Activated CD4-positive, alpha-beta T cell treated with anti-CD3 and anti-CD28 coated beads, Interleukin-2, amount 50 U/mL, for 24 hours (primary cell): Measurements from ENCODE around the gene ARMS2.

Experiments used
- DNase-seq, 2 donors: peaks; one replicate each; pipeline ENCODE4 v3.0.0-alpha.2; 2020; ENCODE audit warnings: low read depth in 1 of 2, low spot score in 1 of 2

Gene ARMS2

GRCh38 chr10:122454603-122455080 lies at the start of gene ARMS2:
TSS of gene ARMS2 (plus strand) at chr10:122454653. CDS start at chr10:122454728, 75 bp downstream.
- no peak for DNase-seq

GRCh38 chr10:122407375-122408125 lies 46.9 kb upstream of the ARMS2 start:
- peak in 1 of 2 donors; percentile 48 for DNase-seq

DNA sequence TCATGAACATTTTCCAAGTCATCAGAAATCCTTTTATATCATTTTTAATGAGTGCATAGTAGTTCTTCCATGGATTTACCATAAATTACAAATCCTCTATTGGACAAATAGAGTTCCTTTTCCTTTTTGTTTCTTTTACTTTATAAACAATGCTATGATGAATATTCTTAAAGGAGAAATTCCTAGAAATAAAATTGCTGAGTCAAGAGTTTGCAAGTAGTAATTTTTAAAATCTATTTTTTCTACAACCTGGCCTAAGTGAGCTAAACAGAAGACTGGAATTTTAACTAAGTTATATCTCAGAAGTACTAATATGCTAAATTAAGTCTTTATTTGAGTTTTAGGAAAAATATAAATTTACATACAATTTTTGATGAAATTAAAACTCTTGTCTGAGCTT lies 41.1 kb upstream of the ARMS2 start:
- no peak for DNase-seq

DNA sequence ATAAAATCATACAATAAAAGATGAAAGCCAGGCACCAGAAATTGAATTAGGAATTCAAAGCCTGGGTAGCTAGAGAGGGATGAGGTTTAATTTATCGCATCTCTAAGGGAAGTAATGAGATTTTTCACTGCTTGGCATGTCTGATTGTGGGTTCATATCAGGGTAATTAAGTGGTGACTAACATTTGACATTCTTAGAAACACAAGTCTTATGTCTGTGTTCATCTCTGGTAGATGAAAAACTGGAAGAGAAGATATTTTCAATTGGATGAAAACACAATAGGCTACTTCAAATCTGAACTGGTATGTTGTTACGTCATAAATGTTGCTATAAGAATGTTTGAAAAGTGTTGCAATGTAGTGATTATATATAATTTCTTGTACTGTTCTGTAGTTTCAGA lies 36.8 kb upstream of the ARMS2 start:
- no peak for DNase-seq

- DNase-seq, result no peak
Measured at GRCh38 chr10:122419016-122419415, 35.4 kb upstream of the ARMS2 start.

DNA sequence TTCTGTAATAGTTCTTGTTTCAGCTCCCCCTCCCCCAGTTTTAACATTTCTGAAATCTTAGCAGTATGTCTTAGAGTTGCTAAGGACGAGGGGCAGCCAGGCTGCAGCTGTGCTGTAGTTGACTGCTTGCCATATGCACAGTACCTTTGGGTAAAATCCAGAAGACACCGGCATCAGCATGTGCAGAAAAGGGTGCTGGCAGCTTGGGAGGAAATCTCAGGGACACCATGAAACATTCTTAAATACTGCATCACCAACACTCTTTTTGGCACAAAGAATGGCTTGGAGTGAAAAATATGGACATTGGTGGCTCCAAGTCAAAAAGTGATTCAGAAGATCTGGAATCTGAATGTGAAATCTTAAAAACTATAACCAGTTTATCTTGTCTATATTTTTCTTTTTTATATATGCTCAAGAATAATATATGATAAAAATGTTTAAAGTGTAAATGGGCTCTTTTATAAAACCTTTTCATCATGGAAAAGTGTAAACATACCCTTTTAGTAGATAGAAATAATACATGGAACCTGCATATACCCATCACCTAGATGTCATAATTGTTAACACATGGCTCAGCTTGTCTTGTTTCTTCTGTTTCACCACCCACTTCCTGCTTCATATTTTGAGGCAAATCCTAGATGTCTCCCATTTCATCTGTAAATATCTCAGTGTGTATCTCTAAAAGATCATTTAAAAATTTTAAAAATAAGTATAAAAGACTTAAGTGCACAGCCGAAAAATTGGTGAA lies 34.4 kb upstream of the ARMS2 start:
- DNase-seq, result no peak

- no peak for DNase-seq
Measured at GRCh38 chr10:122420624-122421007, 33.8 kb upstream of the ARMS2 start.

- no peak for DNase-seq
Measured at GRCh38 chr10:122421054-122421625, 33.3 kb upstream of the ARMS2 start.

DNA sequence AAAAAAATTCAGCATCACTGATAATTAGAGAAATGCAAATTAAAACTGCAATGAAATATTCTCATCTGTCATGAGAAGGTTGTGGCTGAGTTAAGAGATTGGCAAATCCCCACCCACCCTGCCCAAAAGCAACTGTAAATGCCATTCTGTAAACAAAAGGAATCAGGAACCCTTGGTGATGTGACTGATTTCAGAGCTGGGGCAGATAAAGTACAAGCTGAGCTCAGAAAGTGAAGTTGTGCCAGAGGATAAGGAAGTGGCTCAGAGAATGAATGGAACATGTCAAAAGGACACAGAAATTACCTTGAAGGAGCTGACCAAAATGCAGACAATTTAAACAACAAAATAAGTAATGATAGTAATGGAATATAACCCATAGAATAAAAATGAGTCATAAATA lies 32.7 kb upstream of the ARMS2 start:
- no peak for DNase-seq

DNA sequence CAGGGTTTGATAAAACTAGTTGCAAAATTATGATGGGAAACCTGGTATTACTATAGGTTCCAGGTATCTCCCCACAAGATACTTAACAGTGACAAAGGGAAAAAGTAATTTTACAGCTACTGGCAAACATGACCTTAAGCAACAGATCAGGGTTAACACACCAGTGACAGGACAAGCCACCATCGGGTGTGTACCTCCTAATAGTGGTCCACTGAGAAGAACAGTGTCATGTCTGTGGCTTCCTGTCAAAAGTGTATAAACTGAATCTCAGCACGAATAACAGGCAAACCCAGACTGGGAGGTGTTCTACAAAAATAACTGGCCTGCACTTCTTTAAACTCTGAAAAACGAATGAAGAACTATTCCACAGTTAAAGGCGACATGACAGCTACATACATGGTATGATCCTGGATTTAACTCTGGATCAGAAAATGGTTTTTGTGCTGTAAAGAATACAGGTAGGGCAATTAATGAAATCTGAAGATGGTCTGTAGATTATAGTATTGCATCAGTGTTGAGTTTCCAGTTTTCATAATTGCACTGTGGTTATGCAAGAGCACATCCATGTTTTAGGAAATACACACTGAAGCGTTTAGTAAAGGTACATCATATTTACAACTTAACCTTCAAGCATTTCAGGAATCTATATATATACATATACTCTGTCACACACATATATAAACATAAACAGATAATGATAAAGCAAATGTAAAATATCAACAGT lies 32.0 kb upstream of the ARMS2 start:
- no peak for DNase-seq

- no peak for DNase-seq
Measured at GRCh38 chr10:122424059-122424458, 30.4 kb upstream of the ARMS2 start.

DNA sequence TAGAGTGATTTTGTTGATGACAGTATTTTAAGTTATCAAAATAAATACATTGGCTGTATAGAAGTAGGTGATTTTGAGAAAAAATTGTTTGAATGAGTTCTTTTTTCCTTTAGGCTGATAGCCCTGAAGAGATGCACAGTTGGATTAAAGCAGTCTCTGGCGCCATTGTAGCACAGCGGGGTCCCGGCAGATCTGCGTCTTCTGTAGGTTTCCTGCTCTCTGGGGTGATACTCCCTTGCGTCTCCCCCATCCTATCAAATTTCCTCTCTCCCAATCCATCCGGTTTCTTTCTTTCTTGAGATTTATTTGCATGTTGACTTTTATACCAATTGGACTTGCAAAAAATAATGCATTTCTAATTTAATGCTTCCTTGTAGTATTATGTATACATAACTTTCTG lies 27.6 kb upstream of the ARMS2 start:
- no peak for DNase-seq

DNA sequence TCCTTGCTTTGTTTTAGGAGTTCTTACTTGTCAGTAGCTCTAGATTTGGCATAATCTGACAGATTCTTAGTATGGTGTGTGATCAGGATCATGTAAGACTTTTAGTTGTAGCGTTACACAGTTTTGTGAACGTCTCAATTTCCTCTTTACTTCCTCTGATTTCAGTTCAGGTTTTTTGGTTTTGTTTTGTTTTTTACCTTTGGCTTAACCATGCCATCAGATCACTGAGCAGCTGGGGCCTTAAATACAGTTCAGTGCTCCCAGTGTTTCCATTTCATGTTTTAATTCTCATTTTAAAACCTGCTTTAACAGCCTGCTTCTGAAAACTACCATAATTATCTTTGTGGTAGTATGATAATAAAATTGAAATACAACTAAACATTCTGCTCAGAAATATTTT lies 27.2 kb upstream of the ARMS2 start:
- DNase-seq, result no peak

DNA sequence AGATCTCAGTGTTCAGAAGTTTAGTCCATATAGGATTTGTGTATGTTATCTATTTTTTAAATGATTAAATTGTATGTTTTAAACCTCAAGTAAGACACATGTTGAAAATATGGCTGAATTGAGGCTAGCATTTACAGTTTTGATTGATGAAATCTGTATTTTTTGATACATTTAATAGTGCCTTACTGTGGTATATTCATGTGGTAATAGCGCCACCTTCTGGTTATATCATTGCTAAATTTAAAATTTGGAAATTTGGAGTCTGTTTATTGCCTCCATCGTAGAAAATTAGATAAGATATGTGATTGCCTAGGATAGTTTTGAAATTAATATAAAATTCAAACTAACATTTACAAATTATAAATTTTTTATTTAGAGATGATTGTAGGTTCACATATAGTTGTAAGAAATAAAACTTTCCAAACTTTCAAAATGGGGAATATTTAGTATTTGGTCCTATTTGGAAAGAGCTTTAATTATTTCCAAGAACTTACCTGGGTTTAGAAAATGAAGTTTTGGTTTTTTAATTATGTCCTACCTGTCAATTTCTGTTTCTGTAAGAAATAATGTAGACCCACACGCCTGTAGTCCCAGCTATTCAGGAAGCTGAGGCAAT lies 19.1 kb upstream of the ARMS2 start:
- DNase-seq, result peak in 1 of 2 donors; percentile 19

- no peak for DNase-seq
Measured at GRCh38 chr10:122441961-122442360, 12.5 kb upstream of the ARMS2 start.

GRCh38 chr10:122445469-122445868 lies 9.0 kb upstream of the ARMS2 start:
- no peak for DNase-seq

DNA sequence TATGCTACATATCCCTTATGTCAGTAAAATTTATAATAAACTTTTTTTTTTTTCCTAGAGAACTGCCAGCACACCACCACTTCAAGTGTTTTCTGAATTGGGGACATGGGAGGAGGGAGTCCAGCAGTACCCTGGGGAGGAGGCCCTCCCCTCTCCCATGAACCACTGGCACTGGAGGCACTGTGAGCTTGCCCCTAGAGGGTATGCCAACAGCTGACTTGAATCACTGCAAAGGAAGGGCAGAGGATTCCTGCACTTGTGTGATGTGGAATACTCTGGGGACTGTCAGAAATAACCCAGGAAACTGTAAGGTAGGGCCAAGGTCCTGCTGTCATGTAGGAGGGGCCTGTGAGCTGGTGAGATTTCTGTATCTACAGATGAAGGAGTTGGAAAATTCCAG lies 8.5 kb upstream of the ARMS2 start:
- DNase-seq, result no peak

DNA sequence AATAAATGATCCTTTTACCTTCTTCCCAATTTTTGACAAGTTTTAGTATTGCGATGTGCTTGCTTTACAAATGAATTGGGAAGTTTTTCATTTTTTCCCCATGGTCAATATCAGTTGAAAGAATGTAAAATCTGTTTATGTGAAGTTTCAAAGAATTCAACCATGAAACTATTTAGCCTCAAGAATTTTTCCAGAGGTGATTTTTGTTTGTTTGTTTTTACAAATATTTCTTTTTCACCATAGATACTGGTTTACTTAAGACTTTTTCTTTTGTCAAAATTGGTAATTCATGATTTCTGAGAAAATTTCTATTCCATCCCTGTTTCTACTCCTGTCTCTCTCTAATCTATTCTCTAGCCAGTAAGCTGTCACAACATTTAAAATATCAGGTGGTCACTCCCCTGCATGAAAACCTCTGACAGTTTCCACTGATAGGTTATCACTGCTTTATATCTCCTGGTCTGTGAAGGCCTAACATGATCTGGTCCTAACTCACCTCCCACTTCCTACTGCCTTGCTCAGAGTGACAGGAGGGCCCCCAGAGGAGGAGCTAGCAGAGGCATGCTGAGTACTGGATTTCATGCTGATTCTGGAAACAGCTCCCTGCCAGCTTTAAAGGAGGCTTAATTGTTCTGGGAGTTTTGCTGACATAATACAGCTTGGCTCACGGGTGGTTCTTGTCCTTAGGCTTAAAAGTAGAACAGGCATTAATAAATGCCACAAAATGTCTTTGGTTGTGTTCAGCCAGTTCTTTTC lies 7.6 kb upstream of the ARMS2 start:
- DNase-seq, result no peak

DNA sequence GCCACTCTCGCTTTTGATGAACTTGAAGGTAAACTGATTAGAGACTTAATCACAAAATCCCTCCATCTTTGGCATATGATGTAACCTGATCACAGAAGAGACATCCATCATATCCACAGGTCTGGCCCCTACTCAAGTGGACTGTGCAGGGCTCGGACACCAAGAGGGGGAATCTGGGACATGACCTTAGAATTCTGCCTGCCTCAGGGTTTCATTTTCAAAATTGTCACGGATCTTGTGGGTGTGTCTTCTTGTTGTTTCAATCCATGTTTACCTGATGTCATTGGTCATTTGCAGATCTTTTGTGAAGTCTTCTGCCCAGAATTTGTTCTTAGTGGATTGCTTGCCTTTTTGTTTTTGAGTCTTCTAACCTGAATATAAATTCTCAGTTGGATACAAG lies 5.9 kb upstream of the ARMS2 start:
- no peak for DNase-seq

DNA sequence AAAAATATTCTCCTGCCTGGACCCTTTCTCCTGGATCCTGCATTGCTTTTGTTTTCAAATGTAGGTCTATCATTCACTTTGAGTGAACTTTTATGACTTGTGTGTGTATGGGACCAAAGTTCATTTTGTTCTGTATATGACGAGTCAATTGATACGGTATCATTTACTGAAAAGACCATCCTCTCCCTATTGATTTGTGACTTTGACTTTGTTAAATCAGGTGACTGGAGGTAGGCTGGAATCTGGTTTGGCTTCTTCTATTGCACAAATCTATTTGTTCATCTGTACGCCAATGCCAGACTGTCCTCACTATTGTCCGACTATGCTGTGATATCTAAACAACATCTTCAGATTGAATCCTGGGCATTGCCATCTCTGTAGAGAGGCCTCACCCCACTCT lies 5.3 kb upstream of the ARMS2 start:
- DNase-seq, result no peak
